Kidney glomerular epithelial cell (primary cell): ENCODE results near the gene TCAF1.
A peak's percentile ranks its signal among the peaks of the same experiment; 100 is the strongest.
"Not testable (repeated sequence)": the region's sequence is repeated elsewhere in the genome, so short reads cannot be mapped to it uniquely, and the experiment has no call there.

Experiments
- DNase-seq: peaks from one replicate; lab custom pipeline; 2025; lab: John Stamatoyannopoulos, UW

TCAF1 gene

GRCh38 chr7:143855443-143855842 is 46.5 kb downstream of the TCAF1 start:
- not testable (repeated sequence) for DNase-seq

- no peak for DNase-seq
These were observed 51.3 kb downstream of the TCAF1 start for GRCh38 chr7:143850682-143851081.

- no peak for DNase-seq
These were observed 52.0 kb downstream of the TCAF1 start for GRCh38 chr7:143849785-143850479.

GRCh38 chr7:143848192-143848591 is 53.8 kb downstream of the TCAF1 start:
- no peak for DNase-seq

GRCh38 chr7:143846692-143847091 is 55.3 kb downstream of the TCAF1 start:
- DNase-seq, result no peak

- DNase-seq, result not testable (repeated sequence)
These were observed 60.3 kb downstream of the TCAF1 start for GRCh38 chr7:143841696-143842095.

GRCh38 chr7:143840062-143840461 is 61.9 kb downstream of the TCAF1 start:
- DNase-seq, result not testable (repeated sequence)

GRCh38 chr7:143837223-143837622 is 64.8 kb downstream of the TCAF1 start:
- not testable (repeated sequence) for DNase-seq

- DNase-seq, result peak; percentile 61
These were observed 65.4 kb downstream of the TCAF1 start for GRCh38 chr7:143836622-143837021.

GRCh38 chr7:143836088-143836487 is 65.9 kb downstream of the TCAF1 start:
- DNase-seq, result not testable (repeated sequence)

GRCh38 chr7:143826578-143826977 is 75.4 kb downstream of the TCAF1 start:
- not testable (repeated sequence) for DNase-seq

- DNase-seq, result not testable (repeated sequence)
These were observed 77.5 kb downstream of the TCAF1 start for GRCh38 chr7:143824295-143825135.

- DNase-seq, result not testable (repeated sequence)
These were observed 78.2 kb downstream of the TCAF1 start for GRCh38 chr7:143823634-143824294.

GRCh38 chr7:143821392-143822277 is 80.3 kb downstream of the TCAF1 start:
- not testable (repeated sequence) for DNase-seq

GRCh38 chr7:143817873-143818272 is 84.1 kb downstream of the TCAF1 start:
- DNase-seq, result not testable (repeated sequence)

- not testable (repeated sequence) for DNase-seq
These were observed 85.4 kb downstream of the TCAF1 start for GRCh38 chr7:143816471-143817133.

- DNase-seq, result not testable (repeated sequence)
These were observed 91.3 kb downstream of the TCAF1 start for GRCh38 chr7:143810639-143811038.

- not testable (repeated sequence) for DNase-seq
These were observed 95.3 kb downstream of the TCAF1 start for GRCh38 chr7:143806664-143807071.
